K562 (cell line): ENCODE measurements around the gene IMPA2. TPM values are rescaled to one million over a fixed set of nuclear protein-coding genes. Genes with fewer than 3 reads are reported as not detected.

Experiments
- ATAC-seq: fragments of 200-7000 bp; cut with Tn5 transposase; 3 replicates; pipeline ENCODE4 v1.9.1; 2020; ENCODE audit warnings: moderate library complexity
- BruUV-seq: library from RNA; stranded (reverse); fragments of 400-500 nt; replicated peaks from 2 replicates; lab custom pipeline; 2021; lab: Mats Ljungman, UMichigan
- CTCF ChIA-PET: fragments of 300-600 bp; formaldehyde crosslinking; extraction: SDS; loops from one replicate; lab custom pipeline; 2021; ENCODE audit warnings: low intra/inter-chr PET ratio; lab: Yijun Ruan, JAX
- POLR2A ChIA-PET: fragments of 300-600, 350-650 bp; sonication (Branson Sonifier 250); formaldehyde crosslinking; extraction: SDS; loops from one replicate; lab custom pipeline; 2021; ENCODE audit warnings: antibody characterized with exemption, inconsistent platforms; lab: Yijun Ruan, JAX
- DNase-seq, 4 experiments: peaks; one replicate each; pipeline versions ENCODE4 v3.0.0 to v3.0.0-alpha.2; 2011 to 2018; ENCODE audit warnings: low spot score in 3 of 4, mixed read lengths in 3 of 4; ENCODE audit errors: extremely low read depth in 1 of 4
- FAIRE-seq: peaks from 2 replicates; lab custom pipeline; 2011; peaks lifted over from hg19 to GRCh38; lab: Jason Lieb, UNC
- H2AFZ ChIP-seq: 2 replicates; pipeline ENCODE4 v1.6.0; 2011; ENCODE audit warnings: low read depth, low read length, control low read depth, inconsistent platforms
- H3K27ac ChIP-seq: fragments of 200-600 bp; 3 replicates; pipeline ENCODE4 v1.8.0; 2011; ENCODE audit warnings: low read depth, mild to moderate bottlenecking, control low read depth, inconsistent platforms, low read length, moderate library complexity, mixed read lengths; ENCODE audit errors: extremely low read depth
- H3K27me3 ChIP-seq, 2 experiments: fragments of 300-600 bp in 1 of 2; 2 replicates in 1 of 2; 3 replicates in 1 of 2; pipeline versions ENCODE4 v1.6.0 to v1.8.0; 2011; ENCODE audit warnings: inconsistent platforms in 2 of 2, low read length in 2 of 2, mild to moderate bottlenecking in 1 of 2, mixed read lengths in 1 of 2, moderate library complexity in 1 of 2; ENCODE audit not compliant: control insufficient read depth in 2 of 2, insufficient read depth in 2 of 2
- H3K36me3 ChIP-seq: fragments of 300-600 bp; 3 replicates; pipeline ENCODE4 v1.8.0; 2011; ENCODE audit warnings: mild to moderate bottlenecking, low read length, inconsistent platforms; ENCODE audit not compliant: control insufficient read depth, insufficient read depth
- H3K4me1 ChIP-seq, 2 experiments: fragments of 200-600 bp in 1 of 2; replicated peaks in 1 of 2; 2 replicates in 1 of 2; 3 replicates in 1 of 2; pipeline versions ENCODE4 v1.5.1 to v1.8.0; 2011; ENCODE audit warnings: inconsistent platforms in 2 of 2, low read length in 2 of 2, mild to moderate bottlenecking in 1 of 2, mixed read lengths in 1 of 2, moderate library complexity in 1 of 2; ENCODE audit not compliant: control insufficient read depth in 2 of 2, insufficient read depth in 2 of 2
- H3K4me2 ChIP-seq: 2 replicates; pipeline ENCODE4 v1.6.1; 2011; ENCODE audit warnings: low read length, control low read depth, inconsistent platforms, mixed read lengths; ENCODE audit not compliant: insufficient read depth
- H3K4me3 ChIP-seq: fragments of 200-600 bp; sonication (generic), shearing (Covaris generic); 2 replicates; pipeline ENCODE4 v1.5.1; 2016; ENCODE audit warnings: control low read depth, inconsistent platforms
- H3K79me2 ChIP-seq: fragments of 200-600 bp; 3 replicates; pipeline ENCODE4 v1.8.0; 2011; ENCODE audit warnings: low read length, inconsistent platforms; ENCODE audit not compliant: control insufficient read depth, insufficient read depth
- H3K9ac ChIP-seq, 2 experiments: 2 replicates each; pipeline versions ENCODE4 v1.6.0 to v1.6.1; 2011; ENCODE audit warnings: low read depth in 2 of 2, low read length in 2 of 2, control low read depth in 1 of 2, inconsistent platforms in 1 of 2, mild to moderate bottlenecking in 1 of 2, mixed read lengths in 1 of 2; ENCODE audit not compliant: insufficient read depth in 1 of 2
- H3K9me1 ChIP-seq: one replicate; pipeline ENCODE4 v1.6.0; 2011; ENCODE audit warnings: inconsistent platforms, mild to moderate bottlenecking, low read length, moderate library complexity; ENCODE audit not compliant: control insufficient read depth, insufficient read depth
- H3K9me3 ChIP-seq: replicated peaks from 2 replicates; pipeline ENCODE4 v1.5.1; 2011; ENCODE audit warnings: low read depth, low read length, inconsistent platforms; ENCODE audit not compliant: control insufficient read depth, insufficient read depth
- H4K20me1 ChIP-seq: replicated peaks from 2 replicates; pipeline ENCODE4 v1.6.1; 2011; ENCODE audit warnings: low read length, inconsistent platforms, mixed read lengths; ENCODE audit not compliant: control insufficient read depth, insufficient read depth
- EHMT2 ChIP-seq: fragments of 450-650 bp; IDR thresholded peaks from 2 replicates; pipeline ENCODE4 v1.6.1; 2018; ENCODE audit warnings: antibody characterized with exemption
- ELF1 ChIP-seq: fragments of 200-800 bp; sonication (Bioruptor generic); IDR thresholded peaks from 2 replicates; pipeline ENCODE4 v1.6.1; 2016; ENCODE audit warnings: missing genetic modification characterization, missing compliant biosample characterization
- ELK3 ChIP-seq: fragments of 450-650 bp; formaldehyde crosslinking; IDR thresholded peaks from 2 replicates; pipeline ENCODE4 v1.4.0; 2020; ENCODE audit warnings: mild to moderate bottlenecking
- EP400 ChIP-seq: fragments of 450-650 bp; IDR thresholded peaks from 2 replicates; pipeline ENCODE4 v1.6.1; 2017; ENCODE audit warnings: antibody characterized with exemption, mild to moderate bottlenecking, moderate library complexity
- FUS ChIP-seq: fragments of 200-400 bp; formaldehyde crosslinking; optimal IDR thresholded peaks from 2 replicates; pipeline ENCODE3; 2017; ENCODE audit warnings: low read depth, low read length
- MYC ChIP-seq, 2 experiments: fragments of 250-450 bp in 1 of 2; sonication (Bioruptor Pico) in 1 of 2; IDR thresholded peaks; 2 replicates each; pipeline versions ENCODE4 v1.5.1 to v1.6.1; 2012 to 2021; ENCODE audit warnings: low read depth in 2 of 2, borderline replicate concordance in 1 of 2, improper control_type of control experiment in 1 of 2, low read length in 1 of 2, mild to moderate bottlenecking in 1 of 2, moderate library complexity in 1 of 2
- SMAD2 ChIP-seq: fragments of 150-350 bp; IDR thresholded peaks from 2 replicates; pipeline ENCODE4 v1.6.1; 2014; ENCODE audit warnings: low read depth, mild to moderate bottlenecking, low read length
- SMARCE1 ChIP-seq: fragments of 450-650 bp; IDR thresholded peaks from 2 replicates; pipeline ENCODE4 v1.7.1; 2016; ENCODE audit warnings: mild to moderate bottlenecking
- TOE1 ChIP-seq, 2 experiments: fragments of 450-650 bp in 1 of 2; sonication (generic) in 1 of 2; formaldehyde crosslinking in 1 of 2; IDR thresholded peaks; 2 replicates each; pipeline versions ENCODE4 v1.7.1 to v1.8.0; 2016 to 2022; ENCODE audit warnings: borderline replicate concordance in 2 of 2, mild to moderate bottlenecking in 2 of 2, antibody characterized with exemption in 1 of 2, inconsistent platforms in 1 of 2, low read depth in 1 of 2, missing genetic modification reagents in 1 of 2, moderate library complexity in 1 of 2
- ZNF124 ChIP-seq: sonication (generic); formaldehyde crosslinking; IDR thresholded peaks from 2 replicates; pipeline ENCODE4 v1.8.1; 2022; ENCODE audit warnings: missing genetic modification reagents
- ZNF24 ChIP-seq: fragments of 450-650 bp; IDR thresholded peaks from 2 replicates; pipeline ENCODE4 v1.6.1; 2016
- ZNF655 ChIP-seq: fragments of 250-450 bp; sonication (Bioruptor Pico); IDR thresholded peaks from 2 replicates; pipeline ENCODE4 v1.5.0; 2021
- ZNF766 ChIP-seq: fragments of 200-800 bp; sonication (Bioruptor generic); conservative IDR thresholded peaks from 2 replicates; pipeline ENCODE4 v1.6.1; 2016; ENCODE audit warnings: missing genetic modification characterization, missing compliant biosample characterization
- WGBS: fragments of 100-300 bp; shearing (Covaris generic); methylation state at CpG from one replicate; pipeline ENCODE4 v1.1.6; 2016; ENCODE audit warnings: low coverage, mixed read lengths; ENCODE audit not compliant: insufficient coverage; ENCODE audit errors: missing lambda C conversion rate; 5-methylcytosine and 5-hydroxymethylcytosine counted together
- in situ Hi-C: fragments of 300-500 bp; cut with MboI; formaldehyde crosslinking; loops from 4 replicates; pipeline ENCODE4 v1.15.0; 2018; ENCODE audit warnings: inconsistent platforms, mixed read lengths
- intact Hi-C: fragments of 100-400 bp; cut with micrococcal nuclease; formaldehyde crosslinking; loops from 2 replicates; pipeline ENCODE4 v1.14.2; 2022
- polyA plus RNA-seq, 8 experiments: library from polyadenylated mRNA; depleted of rRNA in 4 of 8; stranded (reverse) in 5 of 8; unstranded in 3 of 8; fragments of >200 nt; fragmentation: Nextera tagmentation in 2 of 8; fragmentation: Illumina TruSeq in 1 of 8; extraction: Ambion mirVana in 2 of 8; extraction: Trizol in 1 of 8; gene quantifications; 2 replicates each; pipeline versions ENCODE4 v1.2.1 to v1.2.3, GENCODE V29; 2011 to 2014; ENCODE audit warnings: inconsistent platforms in 1 of 8, missing spikeins in 1 of 8
- total RNA-seq, 7 experiments: library from RNA; depleted of rRNA in 6 of 7; stranded (reverse); fragments of >200 nt in 6 of 7; fragmentation: Illumina TruSeq in 2 of 7; extraction: Trizol in 2 of 7; gene quantifications; 2 replicates each; pipeline versions ENCODE4 v1.2.1 to v1.2.3, GENCODE V29; 2011 to 2021; ENCODE audit warnings: low replicate concordance in 1 of 7

IMPA2 gene
- total and polyA plus RNA-seq, 9 of the 15 experiments (the other 6 are each of a cell fraction or from before 2014, with no cell fraction given), result 0.62 to 11.3 (median 5.7) TPM

- BruUV-seq, result no TSS peak
Observed at GRCh38 chr18:12011199-12011956, 30.1 kb downstream of the IMPA2 start.

More at GRCh38 chr18:12011199-12011956, 30.1 kb downstream of the IMPA2 start:
- intact Hi-C loops, result no loop called here
- DNase-seq (no peak), ATAC-seq (no peak), FAIRE-seq (no peak)
- Histone ChIP-seq H3K36me3 (no peaks in the 10 kb centered on the region), H3K79me2 (no peaks in the 10 kb centered on the region), H3K9me3 (no peaks in the 10 kb centered on the region), H3K27ac (no peak overlapping the region), H3K4me2 (no peak overlapping the region), H3K4me1 (no peaks in the 10 kb centered on the region; a peak in 1 of 5 replicates), H4K20me1 (peaks cover 5% of the 10 kb centered on the region; the same call in 1 of the 2 replicates), H3K9me1 (no peaks in the 10 kb centered on the region), H3K27me3 (peaks cover 0 to 11% of the 10 kb centered on the region in 2 experiments; a peak in 1 of 5 replicates), H3K4me3 (no peak overlapping the region), H2AFZ (no peak overlapping the region), H3K9ac (no peak overlapping the region; a peak in 1 of 4 replicates)
- ChIA-PET POLR2A (no interaction called here), CTCF (no interaction called here)
- in situ Hi-C loops, result no loop called here
- WGBS, result 34% methylated on average over 7 of the region's 8 CpGs
- TF ChIP-seq ELF1 (tag) (no peak), SMARCE1 (no peak), ZNF655 (no peak), FUS (no peak), MYC (IDR thresholded peaks at IDR 0.05; ENCODE audit: low read depth, low read length) (no peak), MYC (CRISPR knock-in tag; IDR thresholded peaks at IDR 0.05; ENCODE audit: borderline replicate concordance, low read depth) (no peak), EHMT2 (no peak), ZNF124 (CRISPR knock-in tag) (no peak), TOE1 (IDR thresholded peaks at IDR 0.05; ENCODE audit: borderline replicate concordance) (no peak), TOE1 (CRISPR knock-in tag; IDR thresholded peaks at IDR 0.05; ENCODE audit: borderline replicate concordance, low read depth) (no peak), ELK3 (CRISPR knock-in tag) (no peak), EP400 (no peak), SMAD2 (no peak), ZNF24 (no peak), ZNF766 (no peak)
